H9 (cell line): ENCODE measurements around the gene GABRD. TPM values are rescaled to one million over a fixed set of nuclear protein-coding genes. Genes with fewer than 3 reads are reported as not detected.
A peak's percentile ranks its signal among the peaks of the same experiment; 100 is the strongest.

ENCODE experiments used
- DNase-seq: peaks from one replicate; pipeline ENCODE4 v3.0.0-alpha.2; 2017
- H2AFZ ChIP-seq: one replicate; pipeline ENCODE4 v1.6.1; 2013; ENCODE audit warnings: mild to moderate bottlenecking, low read length, control low read depth, moderate library complexity
- H2AK5ac ChIP-seq: 2 replicates; pipeline ENCODE4 v1.6.1; 2013; ENCODE audit warnings: low read length, control low read depth, mixed read lengths; ENCODE audit not compliant: insufficient read length
- H2BK120ac ChIP-seq: one replicate; pipeline ENCODE4 v1.6.1; 2013; ENCODE audit warnings: low read depth, mild to moderate bottlenecking, low read length, control low read depth, inconsistent platforms; ENCODE audit not compliant: poor library complexity, severe bottlenecking
- H2BK12ac ChIP-seq: 2 replicates; pipeline ENCODE4 v1.6.1; 2013; ENCODE audit warnings: low read length, control low read depth, mixed read lengths, low read depth; ENCODE audit not compliant: insufficient read length
- H2BK15ac ChIP-seq: 2 replicates; pipeline ENCODE4 v1.6.1; 2013; ENCODE audit warnings: low read depth, low read length, control low read depth
- H2BK20ac ChIP-seq: one replicate; pipeline ENCODE4 v1.6.1; 2013; ENCODE audit warnings: low read depth, mild to moderate bottlenecking, low read length, control low read depth, inconsistent platforms; ENCODE audit not compliant: poor library complexity, severe bottlenecking
- H2BK5ac ChIP-seq: 2 replicates; pipeline ENCODE4 v1.6.1; 2013; ENCODE audit warnings: low read length, control low read depth, mixed read lengths; ENCODE audit not compliant: insufficient read length
- H3K14ac ChIP-seq: 2 replicates; pipeline ENCODE4 v1.6.1; 2013; ENCODE audit warnings: low read length, control low read depth; ENCODE audit not compliant: insufficient read depth
- H3K18ac ChIP-seq: 2 replicates; pipeline ENCODE4 v1.6.1; 2013; ENCODE audit warnings: low read depth, mild to moderate bottlenecking, mixed read lengths, low read length, control low read depth; ENCODE audit not compliant: insufficient read length
- H3K23ac ChIP-seq: 2 replicates; pipeline ENCODE4 v1.6.1; 2013; ENCODE audit warnings: low read length, control low read depth, mixed read lengths, low read depth; ENCODE audit not compliant: insufficient read length
- H3K23me2 ChIP-seq: 2 replicates; pipeline ENCODE4 v1.6.1; 2013; ENCODE audit warnings: low read depth, mild to moderate bottlenecking, mixed read lengths, low read length, control low read depth; ENCODE audit not compliant: insufficient read length, poor library complexity, severe bottlenecking
- H3K27ac ChIP-seq: 2 replicates; pipeline ENCODE4 v1.5.1; 2013; ENCODE audit warnings: low read length, control low read depth, mixed read lengths, low read depth; ENCODE audit not compliant: insufficient read length
- H3K27me3 ChIP-seq: 2 replicates; pipeline ENCODE4 v1.6.1; 2013; ENCODE audit warnings: low read length, control low read depth, inconsistent platforms; ENCODE audit not compliant: insufficient read depth
- H3K4ac ChIP-seq: 2 replicates; pipeline ENCODE4 v1.6.1; 2013; ENCODE audit warnings: low read depth, mild to moderate bottlenecking, control low read depth, inconsistent platforms, low read length, moderate library complexity
- H3K4me1 ChIP-seq: 2 replicates; pipeline ENCODE4 v1.6.1; 2013; ENCODE audit warnings: low read length, control low read depth, inconsistent platforms; ENCODE audit not compliant: insufficient read depth
- H3K4me2 ChIP-seq: 2 replicates; pipeline ENCODE4 v1.6.1; 2013; ENCODE audit warnings: low read length, control low read depth, mixed read lengths; ENCODE audit not compliant: insufficient read length, insufficient read depth
- H3K56ac ChIP-seq: 2 replicates; pipeline ENCODE4 v1.6.1; 2013; ENCODE audit warnings: low read depth, mild to moderate bottlenecking, mixed read lengths, low read length, control low read depth; ENCODE audit not compliant: insufficient read length
- H3K79me1 ChIP-seq: 2 replicates; pipeline ENCODE4 v1.6.1; 2013; ENCODE audit warnings: low read depth, mild to moderate bottlenecking, moderate library complexity, low read length, control low read depth, inconsistent platforms; ENCODE audit not compliant: insufficient read depth, poor library complexity, severe bottlenecking
- H3K79me2 ChIP-seq: 2 replicates; pipeline ENCODE4 v1.6.1; 2013; ENCODE audit warnings: low read length, control low read depth, inconsistent platforms; ENCODE audit not compliant: insufficient read depth
- H3K9ac ChIP-seq: 2 replicates; pipeline ENCODE4 v1.6.1; 2013; ENCODE audit warnings: low read length, control low read depth, mixed read lengths; ENCODE audit not compliant: insufficient read length; ENCODE audit errors: extremely low read depth
- H3K9me3 ChIP-seq: one replicate; pipeline ENCODE4 v1.6.1; 2013; ENCODE audit warnings: low read depth, low read length, inconsistent platforms; ENCODE audit not compliant: control insufficient read depth
- H3T11ph ChIP-seq: one replicate; pipeline ENCODE4 v1.6.1; 2013; ENCODE audit warnings: mild to moderate bottlenecking, low read length, control low read depth, inconsistent platforms
- H4K20me1 ChIP-seq: one replicate; pipeline ENCODE4 v1.6.1; 2013; ENCODE audit not compliant: control insufficient read depth, insufficient read length, insufficient read depth
- H4K5ac ChIP-seq: 2 replicates; pipeline ENCODE4 v1.6.1; 2013; ENCODE audit warnings: low read depth, mild to moderate bottlenecking, mixed read lengths, low read length, control low read depth; ENCODE audit not compliant: insufficient read length
- H4K8ac ChIP-seq: replicated peaks from 2 replicates; pipeline ENCODE4 v1.6.1; 2013; ENCODE audit warnings: low read length, control low read depth, mixed read lengths, low read depth; ENCODE audit not compliant: insufficient read length
- H4K91ac ChIP-seq: 2 replicates; pipeline ENCODE4 v1.6.1; 2013; ENCODE audit warnings: low read depth, mild to moderate bottlenecking, moderate library complexity, mixed read lengths, low read length, control low read depth; ENCODE audit not compliant: insufficient read length
- H3K27ac Mint-ChIP-seq, 3 experiments: 2 replicates in 2 of 3; 3 replicates in 1 of 3; pipeline ENCODE4 v1.8.0; 2020 to 2021; ENCODE audit warnings: mixed read lengths in 3 of 3, mild to moderate bottlenecking in 1 of 3, moderate library complexity in 1 of 3
- H3K27me3 Mint-ChIP-seq: 2 replicates; pipeline ENCODE4 v1.8.0; 2021; ENCODE audit warnings: low read depth, mild to moderate bottlenecking, moderate library complexity, mixed read lengths
- H3K36me3 Mint-ChIP-seq, 3 experiments: 2 replicates in 2 of 3; 3 replicates in 1 of 3; pipeline ENCODE4 v1.8.0; 2020 to 2021; ENCODE audit warnings: low read depth in 3 of 3, mixed read lengths in 3 of 3; ENCODE audit not compliant: insufficient read depth in 1 of 3
- H3K4me1 Mint-ChIP-seq, 2 experiments: 2 replicates each; pipeline ENCODE4 v1.8.0; 2020; ENCODE audit warnings: mixed read lengths in 2 of 2
- H3K4me3 Mint-ChIP-seq, 2 experiments: 2 replicates in 1 of 2; 3 replicates in 1 of 2; pipeline ENCODE4 v1.8.0; 2020 to 2021; ENCODE audit warnings: mild to moderate bottlenecking in 2 of 2, mixed read lengths in 2 of 2, moderate library complexity in 1 of 2
- H3K9me3 Mint-ChIP-seq, 2 experiments: 2 replicates in 1 of 2; 3 replicates in 1 of 2; pipeline ENCODE4 v1.8.0; 2020; ENCODE audit warnings: mild to moderate bottlenecking in 2 of 2, mixed read lengths in 2 of 2, moderate library complexity in 1 of 2
- CTCF ChIP-seq: fragments of 200-600 bp; sonication (generic); conservative IDR thresholded peaks from 3 replicates; pipeline ENCODE4 v1.8.0; 2021; ENCODE audit warnings: antibody characterized with exemption, mild to moderate bottlenecking
- WGBS: extraction: QIAGEN DNeasy Blood & Tissue Kit; methylation state at CpG from one replicate; pipeline ENCODE4 v1.1.7; 2013; ENCODE audit warnings: missing lambda C conversion rate, low lambda C conversion rate, mixed read lengths; ENCODE audit not compliant: insufficient read length; ENCODE audit errors: extremely low coverage; 5-methylcytosine and 5-hydroxymethylcytosine counted together
- total RNA-seq: library from RNA; stranded (reverse); gene quantifications from 2 replicates; pipeline ENCODE4 v1.2.1, GENCODE V29; 2021

GABRD gene
- total RNA-seq, 1 experiment from 2014 or later: 0.59 TPM

GRCh38 chr1:2049718-2050431, 30.7 kb downstream of the GABRD start, which contains the start of gene PRKCZ:
Gene PRKCZ (plus strand): TSS chr1:2050411. CDS start chr1:2050631, 220 bp downstream.
- Histone ChIP-seq H3K27me3 (no peaks in the 10 kb centered on the region), H3K27ac (no peak within 1 kb of the TSS)

More at GRCh38 chr1:2049718-2050431, 30.7 kb downstream of the GABRD start, which contains the start of gene PRKCZ:
- no peaks in the 10 kb centered on the region for H3K79me1 ChIP-seq
- WGBS: no CpG with 5 or more reads among the region's 83 CpGs
- H4K91ac ChIP-seq: no peak within 1 kb of the TSS
- H3K18ac ChIP-seq: peak within 1 kb of the TSS; percentile 36
- no peak within 1 kb of the TSS for H2BK20ac ChIP-seq
- peaks cover 10% of the 10 kb centered on the region for H3K23me2 ChIP-seq
- no peaks in the 10 kb centered on the region for H4K20me1 ChIP-seq
- H3T11ph ChIP-seq: no peak within 1 kb of the TSS
- peak within 1 kb of the TSS; percentile 93 to 97 (median 93); a peak in 6 of 7 replicates for H3K27ac Mint-ChIP-seq
- peak within 1 kb of the TSS; percentile 91 for H3K14ac ChIP-seq
- H3K4ac ChIP-seq: no peak within 1 kb of the TSS
- H3K4me3 Mint-ChIP-seq: peak within 1 kb of the TSS; percentile 73 to 89
- no peak within 1 kb of the TSS for H2BK5ac ChIP-seq
- no peak within 1 kb of the TSS for H4K5ac ChIP-seq
- H2BK120ac ChIP-seq: no peak within 1 kb of the TSS
- no peak within 1 kb of the TSS for H4K8ac ChIP-seq
- H3K4me1 ChIP-seq: no peaks in the 10 kb centered on the region; the same call in 1 of the 2 replicates
- H2AFZ ChIP-seq: no peak within 1 kb of the TSS
- H2AK5ac ChIP-seq: no peak within 1 kb of the TSS
- peaks cover 18 to 33% of the 10 kb centered on the region in 2 experiments for H3K4me1 Mint-ChIP-seq
- H3K23ac ChIP-seq: no peak within 1 kb of the TSS
- peak within 1 kb of the TSS; percentile 55 for H3K4me2 ChIP-seq
- peaks cover 16% of the 10 kb centered on the region for H3K27me3 Mint-ChIP-seq
- H2BK12ac ChIP-seq: no peak within 1 kb of the TSS
- peaks cover 0 to 3% of the 10 kb centered on the region in 2 experiments; a peak in 2 of 5 replicates for H3K9me3 Mint-ChIP-seq
- TF ChIP-seq CTCF: no peak
- peak within 1 kb of the TSS; percentile 45 for H3K9ac ChIP-seq
- no peak within 1 kb of the TSS for H3K56ac ChIP-seq
- H3K9me3 ChIP-seq: no peaks in the 10 kb centered on the region
- H3K36me3 Mint-ChIP-seq: no peaks in the 10 kb centered on the region; a peak in 2 of 7 replicates
- H2BK15ac ChIP-seq: no peak within 1 kb of the TSS
- H3K79me2 ChIP-seq: peaks cover 2% of the 10 kb centered on the region; the same call in 1 of the 2 replicates
- peak; percentile 96 for DNase-seq
